GM23338 (cell line): Measurements from ENCODE around the gene TOP1.

Experiments
- EZH2phosphoT487 ChIP-seq: fragments of 200-600 bp; sonication (generic); IDR thresholded peaks from one replicate; pipeline ENCODE4 v1.8.1; 2018; ENCODE audit warnings: antibody characterized with exemption; ENCODE audit not compliant: unreplicated experiment
- POLR2AphosphoS5 ChIP-seq: IDR thresholded peaks from 2 replicates; pipeline ENCODE4 v1.6.1; 2016; ENCODE audit warnings: antibody characterized with exemption, low read depth
- STAT1 ChIP-seq: IDR thresholded peaks from one replicate; pipeline ENCODE4 v1.6.1; 2016; ENCODE audit warnings: antibody characterized with exemption; ENCODE audit not compliant: unreplicated experiment
- TF ChIP-seq, protein P1 (sequence below), 2 experiments: fragments of 200-600 bp in 1 of 2; sonication (generic) in 1 of 2; conservative IDR thresholded peaks; 2 replicates each; pipeline versions ENCODE4 v1.5.1 to v1.6.1; 2016 to 2017; ENCODE audit warnings: antibody characterized with exemption in 2 of 2, low read depth in 2 of 2, mild to moderate bottlenecking in 2 of 2, moderate library complexity in 1 of 2

DNA sequence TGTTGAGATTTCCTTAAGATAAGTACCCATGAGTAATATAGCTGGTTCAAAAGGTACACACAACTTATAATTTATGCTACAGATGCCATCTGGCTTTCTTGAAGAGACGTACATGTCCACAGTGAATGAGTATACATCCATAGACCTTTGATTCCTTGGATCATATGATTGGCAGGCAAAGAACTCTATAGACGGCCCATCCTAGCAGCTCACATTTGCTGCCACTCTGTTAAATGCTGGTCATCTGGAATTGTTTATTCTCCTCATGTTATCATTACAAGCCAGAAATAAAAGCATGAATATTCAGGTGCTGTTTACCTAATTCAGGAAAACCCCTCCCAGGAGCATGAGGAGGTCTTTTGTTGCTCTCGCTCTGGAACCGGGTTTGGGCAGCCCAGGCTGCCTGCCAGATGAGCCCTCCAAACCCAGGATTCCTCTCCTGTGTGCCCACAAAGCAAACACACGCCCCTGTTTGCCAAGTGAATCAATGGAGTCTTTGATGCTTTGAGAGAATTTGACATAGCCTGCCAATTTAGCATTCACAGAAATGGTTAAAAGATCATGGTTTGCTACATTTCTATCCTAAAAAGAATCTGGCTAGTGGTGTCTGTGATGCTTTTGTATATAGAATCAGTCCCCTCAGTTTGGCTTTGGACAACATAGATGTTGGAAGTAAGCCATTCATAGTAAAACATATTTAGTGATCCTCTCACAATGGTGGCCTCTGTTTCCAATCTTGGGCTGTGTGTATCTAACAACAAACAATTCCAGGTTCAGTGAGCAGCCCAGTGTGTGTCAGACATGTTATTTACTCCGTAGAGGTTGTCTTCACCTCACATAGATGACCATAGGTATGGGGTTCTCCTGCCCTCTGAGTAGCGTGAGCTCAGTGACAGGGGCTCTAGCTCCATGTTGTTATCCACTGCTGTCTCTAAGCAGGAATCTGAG, 91.3 kb downstream of the TOP1 start:
- TF ChIP-seq, protein P1, sequence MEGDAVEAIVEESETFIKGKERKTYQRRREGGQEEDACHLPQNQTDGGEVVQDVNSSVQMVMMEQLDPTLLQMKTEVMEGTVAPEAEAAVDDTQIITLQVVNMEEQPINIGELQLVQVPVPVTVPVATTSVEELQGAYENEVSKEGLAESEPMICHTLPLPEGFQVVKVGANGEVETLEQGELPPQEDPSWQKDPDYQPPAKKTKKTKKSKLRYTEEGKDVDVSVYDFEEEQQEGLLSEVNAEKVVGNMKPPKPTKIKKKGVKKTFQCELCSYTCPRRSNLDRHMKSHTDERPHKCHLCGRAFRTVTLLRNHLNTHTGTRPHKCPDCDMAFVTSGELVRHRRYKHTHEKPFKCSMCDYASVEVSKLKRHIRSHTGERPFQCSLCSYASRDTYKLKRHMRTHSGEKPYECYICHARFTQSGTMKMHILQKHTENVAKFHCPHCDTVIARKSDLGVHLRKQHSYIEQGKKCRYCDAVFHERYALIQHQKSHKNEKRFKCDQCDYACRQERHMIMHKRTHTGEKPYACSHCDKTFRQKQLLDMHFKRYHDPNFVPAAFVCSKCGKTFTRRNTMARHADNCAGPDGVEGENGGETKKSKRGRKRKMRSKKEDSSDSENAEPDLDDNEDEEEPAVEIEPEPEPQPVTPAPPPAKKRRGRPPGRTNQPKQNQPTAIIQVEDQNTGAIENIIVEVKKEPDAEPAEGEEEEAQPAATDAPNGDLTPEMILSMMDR (conservative IDR thresholded peaks at IDR 0.05; ENCODE audit: low read depth in 2 of 2): no peak
- TF ChIP-seq EZH2phosphoT487 (no peak), POLR2AphosphoS5 (no peak), STAT1 (no peak)
